ENCODE results near the gene STT3A.

- TF ChIP-seq ZNF274 (IDR thresholded peaks at IDR 0.05; ENCODE audit: low read depth, low read length) (no peak), YY1 (IDR thresholded peaks at IDR 0.05; ENCODE audit: insufficient read depth, insufficient read length) (no peak), SUZ12 (IDR thresholded peaks at IDR 0.05; ENCODE audit: extremely low read depth, insufficient read depth, insufficient read length) (no peak)
Observed at GRCh38 chr11:125637840-125638239, 45.2 kb downstream of the STT3A start.

Data from NT2/D1 (cell line).